DOHH2 (cell line): Measurements from ENCODE around the gene MED13L.

Experiments used
- H3F3A ChIP-seq: fragments of 200-600 bp; sonication (generic), shearing (Covaris generic); 2 replicates; pipeline ENCODE4 v1.6.0; 2016; ENCODE audit warnings: antibody characterized with exemption, mild to moderate bottlenecking; ENCODE audit not compliant: control insufficient read depth, insufficient read depth
- H3K27ac ChIP-seq: fragments of 200-600 bp; sonication (generic); 2 replicates; pipeline ENCODE4 v1.5.1; 2014; ENCODE audit warnings: low read depth, mild to moderate bottlenecking, low read length, moderate library complexity
- H3K27me3 ChIP-seq: fragments of 200-600 bp; sonication (generic); 2 replicates; pipeline ENCODE4 v1.6.1; 2014; ENCODE audit warnings: mild to moderate bottlenecking, low read length, mixed read lengths; ENCODE audit not compliant: control insufficient read depth
- H3K36me3 ChIP-seq: fragments of 200-600 bp; sonication (generic); 2 replicates; pipeline ENCODE4 v1.6.1; 2014; ENCODE audit warnings: mild to moderate bottlenecking, low read length, moderate library complexity, mixed read lengths; ENCODE audit not compliant: control insufficient read depth
- H3K4me1 ChIP-seq: fragments of 200-600 bp; sonication (generic); 2 replicates; pipeline ENCODE4 v1.6.1; 2014; ENCODE audit warnings: mild to moderate bottlenecking, low read length, mixed read lengths; ENCODE audit not compliant: control insufficient read depth
- H3K4me2 ChIP-seq: fragments of 200-600 bp; sonication (generic); 2 replicates; pipeline ENCODE4 v1.6.0; 2014; ENCODE audit warnings: mild to moderate bottlenecking, low read length, moderate library complexity
- H3K4me3 ChIP-seq: fragments of 200-600 bp; sonication (generic); 2 replicates; pipeline ENCODE4 v1.5.1; 2014; ENCODE audit warnings: mild to moderate bottlenecking, low read length, mixed read lengths
- H3K79me2 ChIP-seq: fragments of 200-600 bp; sonication (generic); 2 replicates; pipeline ENCODE4 v1.6.1; 2014; ENCODE audit warnings: mild to moderate bottlenecking, low read length, mixed read lengths; ENCODE audit not compliant: control insufficient read depth
- H3K9me2 ChIP-seq: fragments of 200-600 bp; sonication (generic); replicated peaks from 2 replicates; pipeline ENCODE4 v1.6.1; 2014; ENCODE audit warnings: mild to moderate bottlenecking, low read length, mixed read lengths; ENCODE audit not compliant: control insufficient read depth
- H3K9me3 ChIP-seq: fragments of 200-600 bp; sonication (generic); 2 replicates; pipeline ENCODE4 v1.6.1; 2014; ENCODE audit warnings: antibody characterized with exemption, low read length, mixed read lengths; ENCODE audit not compliant: control insufficient read depth, insufficient read depth
- H4K20me1 ChIP-seq: fragments of 200-600 bp; sonication (generic); 2 replicates; pipeline ENCODE4 v1.6.0; 2014; ENCODE audit warnings: low read depth, mild to moderate bottlenecking, antibody characterized with exemption, low read length, moderate library complexity; ENCODE audit not compliant: control insufficient read depth, insufficient read depth
- EZH2phosphoT487 ChIP-seq: fragments of 200-600 bp; sonication (generic); IDR thresholded peaks from 2 replicates; pipeline ENCODE4 v1.6.1; 2017; ENCODE audit warnings: borderline replicate concordance, mild to moderate bottlenecking, antibody characterized with exemption, low read length, moderate library complexity, mixed read lengths
- TF ChIP-seq, protein P1 (sequence below): fragments of 200-600 bp; sonication (generic); IDR thresholded peaks from one replicate; pipeline ENCODE4 v1.5.1; 2014; ENCODE audit warnings: antibody characterized with exemption, mild to moderate bottlenecking, low read depth, low read length; ENCODE audit not compliant: poor library complexity, severe bottlenecking

Gene MED13L

DNA sequence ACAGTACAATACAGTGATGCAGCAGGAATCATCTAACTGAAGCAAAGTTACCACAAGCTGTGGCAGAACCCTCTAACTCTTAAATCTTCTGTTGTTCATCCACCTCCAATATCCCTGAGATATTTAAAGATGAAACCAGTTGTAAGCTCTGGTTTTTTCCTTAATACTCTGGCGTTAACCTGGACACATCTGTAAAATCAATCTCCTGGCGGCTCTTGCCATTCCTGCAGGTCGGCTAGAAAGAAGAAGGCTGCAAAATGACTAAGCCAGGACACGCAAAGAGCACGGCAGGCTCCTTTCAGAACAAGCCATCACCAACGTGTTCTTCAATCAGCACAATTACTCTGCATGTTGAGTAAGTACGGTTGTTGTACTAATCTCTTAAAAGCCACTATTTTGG lies 309.3 kb downstream of the MED13L start:
- H3K4me3 ChIP-seq = no peak overlapping the region
- H3K4me1 ChIP-seq = no peaks in the 10 kb centered on the region
- H3K27me3 ChIP-seq = no peaks in the 10 kb centered on the region
- no peak overlapping the region for H3K27ac ChIP-seq
- TF ChIP-seq, protein P1, sequence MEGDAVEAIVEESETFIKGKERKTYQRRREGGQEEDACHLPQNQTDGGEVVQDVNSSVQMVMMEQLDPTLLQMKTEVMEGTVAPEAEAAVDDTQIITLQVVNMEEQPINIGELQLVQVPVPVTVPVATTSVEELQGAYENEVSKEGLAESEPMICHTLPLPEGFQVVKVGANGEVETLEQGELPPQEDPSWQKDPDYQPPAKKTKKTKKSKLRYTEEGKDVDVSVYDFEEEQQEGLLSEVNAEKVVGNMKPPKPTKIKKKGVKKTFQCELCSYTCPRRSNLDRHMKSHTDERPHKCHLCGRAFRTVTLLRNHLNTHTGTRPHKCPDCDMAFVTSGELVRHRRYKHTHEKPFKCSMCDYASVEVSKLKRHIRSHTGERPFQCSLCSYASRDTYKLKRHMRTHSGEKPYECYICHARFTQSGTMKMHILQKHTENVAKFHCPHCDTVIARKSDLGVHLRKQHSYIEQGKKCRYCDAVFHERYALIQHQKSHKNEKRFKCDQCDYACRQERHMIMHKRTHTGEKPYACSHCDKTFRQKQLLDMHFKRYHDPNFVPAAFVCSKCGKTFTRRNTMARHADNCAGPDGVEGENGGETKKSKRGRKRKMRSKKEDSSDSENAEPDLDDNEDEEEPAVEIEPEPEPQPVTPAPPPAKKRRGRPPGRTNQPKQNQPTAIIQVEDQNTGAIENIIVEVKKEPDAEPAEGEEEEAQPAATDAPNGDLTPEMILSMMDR = no peak
- TF ChIP-seq EZH2phosphoT487 = no peak
- no peak overlapping the region for H3K4me2 ChIP-seq
- H3K79me2 ChIP-seq = no peaks in the 10 kb centered on the region
- H3F3A ChIP-seq = no peaks in the 10 kb centered on the region
- H4K20me1 ChIP-seq = no peaks in the 10 kb centered on the region
- no peaks in the 10 kb centered on the region for H3K9me2 ChIP-seq
- H3K36me3 ChIP-seq = peaks cover 40% of the 10 kb centered on the region
- H3K9me3 ChIP-seq = no peaks in the 10 kb centered on the region

DNA sequence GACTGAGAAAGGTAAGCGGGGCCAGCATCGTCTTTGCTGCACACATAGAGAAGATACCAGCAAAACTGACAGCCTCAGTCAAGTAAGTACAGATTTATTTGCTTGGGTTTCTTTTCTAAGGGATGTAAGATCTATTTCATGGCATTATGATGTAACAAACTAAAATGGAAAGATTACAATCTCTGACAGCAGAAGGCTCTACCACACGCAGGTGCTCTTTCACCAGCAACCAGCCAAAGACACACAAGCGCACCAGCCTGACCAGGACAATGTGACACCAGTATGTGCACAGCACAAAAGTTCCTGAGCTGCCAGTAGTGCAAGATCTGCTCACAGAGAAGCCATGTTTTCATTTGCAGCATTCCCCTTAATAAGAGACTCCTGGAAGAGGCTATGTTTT lies 311.1 kb downstream of the MED13L start:
- Histone ChIP-seq H3F3A (no peaks in the 10 kb centered on the region), H3K27me3 (no peaks in the 10 kb centered on the region), H3K79me2 (no peaks in the 10 kb centered on the region), H3K4me3 (no peak overlapping the region), H3K27ac (no peak overlapping the region), H4K20me1 (no peaks in the 10 kb centered on the region), H3K4me2 (no peak overlapping the region), H3K36me3 (peaks cover 36% of the 10 kb centered on the region), H3K9me3 (no peaks in the 10 kb centered on the region), H3K9me2 (no peaks in the 10 kb centered on the region), H3K4me1 (no peaks in the 10 kb centered on the region)
- TF ChIP-seq EZH2phosphoT487 = no peak
- TF ChIP-seq, protein P1 = no peak

DNA sequence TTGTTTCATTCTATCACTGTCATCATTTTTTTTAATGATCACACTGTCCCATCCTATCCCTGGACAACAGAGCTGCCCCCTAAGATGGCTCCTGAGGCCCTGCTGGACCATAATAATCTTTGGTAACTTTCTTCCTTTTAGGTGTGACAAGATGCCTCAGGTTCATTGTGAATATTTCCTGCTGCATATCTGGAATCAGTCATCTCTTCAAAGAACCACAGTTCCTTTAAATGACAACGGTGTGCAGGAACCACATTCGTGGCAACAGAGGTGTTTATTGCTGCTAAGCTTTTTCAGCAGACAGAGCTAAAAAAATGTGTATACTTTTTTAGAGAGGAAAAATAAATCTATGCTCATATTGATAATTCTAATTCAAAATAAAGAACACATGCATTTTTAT lies 312.9 kb downstream of the MED13L start:
- no peaks in the 10 kb centered on the region for H4K20me1 ChIP-seq
- no peak for TF ChIP-seq EZH2phosphoT487
- TF ChIP-seq, protein P1 = no peak
- H3K79me2 ChIP-seq = no peaks in the 10 kb centered on the region
- no peaks in the 10 kb centered on the region for H3K9me2 ChIP-seq
- H3F3A ChIP-seq = no peaks in the 10 kb centered on the region
- H3K27me3 ChIP-seq = no peaks in the 10 kb centered on the region
- H3K36me3 ChIP-seq = peaks cover 39% of the 10 kb centered on the region
- H3K9me3 ChIP-seq = no peaks in the 10 kb centered on the region
- no peak overlapping the region for H3K4me3 ChIP-seq
- no peaks in the 10 kb centered on the region for H3K4me1 ChIP-seq
- no peak overlapping the region for H3K27ac ChIP-seq
- H3K4me2 ChIP-seq = no peak overlapping the region

DNA sequence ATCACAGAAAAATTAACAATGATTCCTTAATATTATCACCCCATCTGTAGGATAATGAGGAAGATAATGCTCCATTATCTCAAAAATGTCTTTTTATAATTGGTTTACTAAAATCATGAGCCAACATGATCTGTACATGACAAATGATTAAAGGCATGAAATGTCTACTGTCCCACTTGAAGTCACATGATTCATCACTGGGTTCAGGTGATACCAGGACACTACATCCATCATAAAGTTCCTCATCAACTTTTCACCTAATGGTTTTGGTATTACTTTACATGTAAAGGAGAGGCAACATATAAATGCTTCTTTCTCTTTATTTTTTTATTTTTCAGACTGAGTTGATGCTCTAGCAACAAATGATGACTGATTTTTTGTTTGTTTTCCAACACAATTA lies 313.3 kb downstream of the MED13L start:
- Histone ChIP-seq H3K4me1 (no peaks in the 10 kb centered on the region), H3K27me3 (no peaks in the 10 kb centered on the region), H3K9me2 (no peaks in the 10 kb centered on the region), H3K27ac (no peak overlapping the region), H3K79me2 (no peaks in the 10 kb centered on the region), H3F3A (no peaks in the 10 kb centered on the region), H4K20me1 (no peaks in the 10 kb centered on the region), H3K36me3 (peaks cover 37% of the 10 kb centered on the region), H3K4me3 (no peak overlapping the region), H3K4me2 (no peak overlapping the region), H3K9me3 (no peaks in the 10 kb centered on the region)
- TF ChIP-seq, protein P1 = no peak
- TF ChIP-seq EZH2phosphoT487 = no peak
